ENCODE data around the gene CYFIP1. TPM values are rescaled to one million over a fixed set of nuclear protein-coding genes. Genes with fewer than 3 reads are reported as not detected.
A peak's percentile ranks its signal among the peaks of the same experiment; 100 is the strongest.
"Not testable (repeated sequence)": the region's sequence is repeated elsewhere in the genome, so short reads cannot be mapped to it uniquely, and the experiment has no call there.

The CYFIP1 gene
- total RNA-seq, result 48.9 TPM

DNA sequence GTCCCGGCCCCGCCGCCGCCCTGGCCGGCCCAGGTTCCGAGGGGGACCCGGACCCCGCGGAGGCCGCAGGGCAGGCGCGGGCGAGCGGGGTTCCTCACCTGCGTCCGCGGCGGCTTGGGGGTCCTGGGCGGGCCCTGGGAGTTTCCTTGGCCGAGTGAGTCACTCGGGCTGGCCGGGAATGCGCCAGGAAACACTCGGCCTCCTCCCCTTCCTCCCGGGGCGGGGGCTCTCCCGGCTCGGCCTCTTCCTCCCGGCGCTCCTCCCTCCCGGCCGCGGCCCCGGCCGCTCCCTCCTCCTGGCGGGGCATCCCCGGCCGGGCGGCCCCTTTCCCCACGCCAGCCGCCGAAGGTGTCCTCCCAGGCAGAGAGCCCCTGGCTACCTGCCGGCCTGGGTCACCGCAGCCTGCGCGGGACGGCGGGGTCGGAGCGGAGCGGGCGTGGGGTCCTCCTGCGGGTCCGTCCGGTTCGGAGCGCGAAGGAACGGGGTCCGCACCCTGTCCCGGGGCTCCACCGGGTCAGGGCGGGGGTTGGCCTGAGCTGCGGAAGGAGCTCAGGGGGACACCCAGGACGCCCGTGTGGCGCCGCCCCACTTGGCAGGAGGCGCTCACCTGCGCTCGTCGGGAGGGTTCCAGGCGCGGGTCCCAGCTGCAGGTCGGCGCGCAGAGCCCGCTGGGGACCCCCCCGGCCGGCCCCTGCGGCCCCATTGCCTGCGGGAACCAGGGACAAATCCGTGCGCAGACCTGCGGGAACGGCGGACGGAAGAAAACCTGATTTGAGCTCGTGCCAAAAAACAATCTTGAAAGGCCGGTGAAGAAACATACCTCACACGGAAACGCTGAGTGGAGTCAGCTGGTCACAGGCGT is at the start of gene CYFIP1:
CYFIP1 (minus strand) TSS at position 180 of the 862 bp plus-strand sequence. CDS start 33,083 bp downstream, outside the sequence.
- FAIRE-seq (no peak), DNase-seq (ENCODE audit: low spot score in 2 of 2) (peak; percentile 88 to 93)

GRCh38 chr15:23026218-23026617 is 46.0 kb upstream of the CYFIP1 start:
- no peak for FAIRE-seq
- no peak for DNase-seq (ENCODE audit: low spot score in 2 of 2)

DNA sequence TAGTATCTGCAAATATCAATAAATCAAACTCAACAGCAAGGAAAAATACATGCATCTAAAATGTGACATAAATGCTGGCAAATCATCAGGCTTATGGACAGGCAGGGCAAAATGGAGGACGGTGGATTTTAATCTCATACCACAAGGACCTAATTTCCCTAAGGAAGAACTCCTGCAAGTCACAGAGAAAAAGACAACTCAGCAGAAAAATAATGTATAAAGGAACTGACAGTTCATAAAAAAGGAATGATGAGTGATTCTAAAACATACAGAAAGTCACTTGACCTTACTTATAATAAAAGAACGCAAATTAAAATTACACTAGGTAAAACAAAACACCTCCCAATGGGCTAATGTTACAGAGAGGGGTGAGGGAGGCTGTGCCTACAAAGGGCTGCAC is 42.0 kb upstream of the CYFIP1 start:
- FAIRE-seq, result no peak
- no peak for DNase-seq (ENCODE audit: low spot score in 2 of 2)

GRCh38 chr15:23014394-23015000 is 34.3 kb upstream of the CYFIP1 start:
- DNase-seq (ENCODE audit: low spot score in 2 of 2), result no peak
- FAIRE-seq, result no peak

- no peak for DNase-seq (ENCODE audit: low spot score in 2 of 2)
- no peak for FAIRE-seq
These were observed 33.5 kb upstream of the CYFIP1 start for GRCh38 chr15:23013681-23014080.

- not testable (repeated sequence) for DNase-seq (ENCODE audit: low spot score in 2 of 2); FAIRE-seq
These were observed 32.4 kb upstream of the CYFIP1 start for GRCh38 chr15:23012616-23013015.

DNA sequence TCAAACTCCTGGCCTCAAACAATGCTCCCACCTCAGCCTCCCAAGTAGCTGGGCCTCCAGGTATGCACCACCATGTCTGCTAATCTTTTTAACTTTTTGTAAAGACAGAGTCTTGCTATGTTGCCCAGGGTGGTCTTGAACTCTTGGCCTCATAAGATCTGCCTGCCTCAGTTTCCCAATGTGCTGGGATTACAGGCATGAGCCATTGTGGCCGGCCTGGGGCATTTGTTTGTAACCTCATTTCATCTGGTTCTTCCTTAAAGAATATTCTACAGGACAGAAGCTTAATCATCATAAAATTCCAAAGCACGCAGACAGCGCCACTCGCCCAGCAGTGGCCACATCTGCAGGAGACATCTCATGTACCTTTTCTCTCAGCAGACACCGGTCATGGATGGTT is 23.6 kb upstream of the CYFIP1 start:
- no peak for DNase-seq (ENCODE audit: low spot score in 2 of 2)
- FAIRE-seq, result no peak

DNA sequence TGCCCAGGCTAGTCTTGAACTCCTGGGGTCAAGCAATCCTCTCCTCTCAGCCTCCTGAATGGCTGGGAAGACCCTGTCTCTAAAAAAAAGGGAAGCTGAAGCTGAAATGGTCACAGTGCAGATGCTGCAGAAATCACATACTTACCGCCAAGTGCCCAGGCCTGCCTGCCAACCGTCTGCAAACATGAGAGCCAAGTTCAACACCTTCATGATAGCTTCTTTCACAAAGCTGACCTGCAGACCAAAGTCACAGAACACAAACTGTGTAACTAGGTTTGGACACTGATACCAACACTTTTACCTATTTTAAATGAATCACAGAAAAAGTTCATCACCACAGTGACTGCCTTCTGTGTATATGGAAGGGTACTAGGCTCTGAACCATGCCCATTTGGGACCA is 22.8 kb upstream of the CYFIP1 start:
- FAIRE-seq (no peak), DNase-seq (ENCODE audit: low spot score in 2 of 2) (no peak)

- FAIRE-seq (no peak), DNase-seq (ENCODE audit: low spot score in 2 of 2) (no peak)
These were observed 15.6 kb upstream of the CYFIP1 start for GRCh38 chr15:22995795-22996194.

- DNase-seq (ENCODE audit: low spot score in 2 of 2) (no peak), FAIRE-seq (no peak)
These were observed 11.8 kb upstream of the CYFIP1 start for GRCh38 chr15:22992024-22992326.

DNA sequence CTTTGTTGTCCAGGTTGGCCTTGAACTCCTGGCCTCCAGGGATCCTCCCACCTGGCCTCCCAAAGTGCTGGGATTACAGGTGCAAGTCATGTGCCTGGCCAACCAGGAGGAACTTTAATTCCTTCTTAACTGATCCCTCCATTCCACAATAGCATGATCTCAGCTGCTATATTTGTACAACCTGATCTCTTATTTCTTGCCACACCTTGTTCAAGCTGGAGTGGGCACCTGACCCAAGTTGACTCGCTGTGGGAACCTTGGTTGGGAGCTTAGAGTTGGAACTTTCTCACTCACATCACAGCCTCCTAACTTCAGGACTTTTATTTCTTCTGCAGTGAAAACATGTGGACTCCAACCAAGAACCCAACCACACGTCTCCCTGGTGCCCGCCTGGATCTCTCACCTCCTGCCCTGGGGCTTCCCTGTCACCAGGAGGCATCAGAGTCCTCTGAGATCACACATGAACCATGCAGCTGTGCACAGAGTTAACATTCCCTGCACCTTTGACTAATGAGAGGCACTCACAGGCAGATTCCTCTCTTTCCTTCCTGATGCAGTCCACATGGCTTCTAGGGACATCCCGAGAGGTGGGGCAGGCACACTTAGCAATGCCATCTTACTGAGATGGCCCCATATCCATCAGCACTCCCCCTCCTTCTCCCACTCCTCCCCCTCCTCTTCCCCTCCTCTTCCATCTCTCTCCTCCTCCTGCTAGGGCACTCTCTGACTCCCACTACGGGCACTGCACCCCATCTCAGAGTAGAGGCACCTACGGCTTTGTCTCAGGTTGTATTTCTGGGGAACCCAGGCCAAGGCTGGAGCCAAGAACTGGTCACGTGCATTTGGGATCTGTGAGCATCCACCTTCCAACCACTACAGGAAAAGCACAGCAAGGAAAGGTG is 9.7 kb upstream of the CYFIP1 start:
- no peak for DNase-seq (ENCODE audit: low spot score in 2 of 2)
- no peak for FAIRE-seq

DNA sequence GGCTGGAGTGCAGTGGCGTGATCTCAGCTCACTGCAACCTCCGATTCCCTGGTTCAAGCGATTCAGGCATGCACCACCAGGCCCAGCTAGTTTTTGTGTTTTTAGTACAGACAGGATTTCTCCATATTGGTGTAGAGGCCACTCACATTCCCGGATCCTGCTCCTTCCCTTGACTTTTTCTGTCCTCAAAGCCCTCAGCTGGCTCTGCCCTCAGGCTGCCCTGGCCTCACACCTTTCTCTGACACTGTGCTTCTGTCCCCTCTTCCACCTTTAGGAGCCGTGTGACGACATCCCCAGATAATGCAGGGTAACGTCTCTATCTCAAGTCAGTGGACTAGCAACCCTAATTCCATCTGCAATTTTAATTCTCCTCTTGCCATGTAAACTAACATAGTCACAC is 8.6 kb upstream of the CYFIP1 start:
- FAIRE-seq (no peak), DNase-seq (ENCODE audit: low spot score in 2 of 2) (no peak)

- not testable (repeated sequence) for FAIRE-seq; DNase-seq (ENCODE audit: low spot score in 2 of 2)
These were observed 1.8 kb upstream of the CYFIP1 start for GRCh38 chr15:22981931-22982330.

GRCh38 chr15:22981051-22981840 is 1.1 kb upstream of the CYFIP1 start:
- DNase-seq (ENCODE audit: low spot score in 2 of 2), result peak; percentile 22 to 39
- FAIRE-seq, result no peak

GRCh38 chr15:22979238-22980188 is 655 bp downstream of the CYFIP1 start:
- no peak for FAIRE-seq

GRCh38 chr15:22978691-22979237 is 1.4 kb downstream of the CYFIP1 start:
- DNase-seq (ENCODE audit: low spot score in 2 of 2) (no peak), FAIRE-seq (no peak)

More at GRCh38 chr15:22979238-22980188, 655 bp downstream of the CYFIP1 start:
- DNase-seq (ENCODE audit: low spot score in 2 of 2), result peak; percentile 42 to 63

DNA sequence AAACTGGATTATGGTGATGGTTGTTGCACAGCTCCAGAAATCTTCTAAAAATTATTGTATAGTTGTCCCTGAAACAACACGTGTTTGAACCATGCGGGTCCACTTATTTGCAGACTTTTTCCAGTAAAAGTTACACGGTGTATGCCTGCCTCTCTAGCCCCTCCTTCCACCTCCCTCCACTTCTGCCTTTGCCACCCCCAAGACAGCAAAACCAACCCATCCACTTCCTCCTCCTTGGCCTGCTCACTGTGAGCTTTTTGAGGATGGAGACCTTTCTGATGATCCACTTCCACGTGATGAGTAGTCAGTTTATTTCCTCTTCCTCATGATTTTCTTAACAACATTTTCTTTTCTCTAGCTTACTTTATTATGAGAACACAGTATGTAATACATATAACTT is 5.4 kb downstream of the CYFIP1 start:
- DNase-seq (ENCODE audit: low spot score in 2 of 2) (no peak), FAIRE-seq (no peak)

GRCh38 chr15:22973987-22974386 is 6.2 kb downstream of the CYFIP1 start:
- DNase-seq (ENCODE audit: low spot score in 2 of 2) (no peak), FAIRE-seq (no peak)

- FAIRE-seq (no peak), DNase-seq (ENCODE audit: low spot score in 2 of 2) (no peak)
These were observed 6.9 kb downstream of the CYFIP1 start for GRCh38 chr15:22973286-22973685.
